Panc1 (cell line): ENCODE results near the gene RABGAP1. TPM values are rescaled to one million over a fixed set of nuclear protein-coding genes. Genes with fewer than 3 reads are reported as not detected.

Experiments used
- ATAC-seq: fragments of 200-7000 bp; cut with Tn5 transposase; 2 replicates; pipeline ENCODE4 v1.9.1; 2020; ENCODE audit warnings: mild to moderate bottlenecking, moderate library complexity
- BruUV-seq: library from RNA; stranded (reverse); fragments of 400-500 nt; replicated peaks from 2 replicates; lab custom pipeline; 2021; lab: Mats Ljungman, UMichigan
- CTCF ChIA-PET: fragments of 300-600 bp; sonication (Branson Sonifier 250); formaldehyde crosslinking; loops from one replicate; lab custom pipeline; 2022; ENCODE audit warnings: antibody characterized with exemption; lab: Charles Lee
- POLR2A ChIA-PET: fragments of 300-600 bp; sonication (Branson Sonifier 250); formaldehyde crosslinking; loops from one replicate; lab custom pipeline; 2022; ENCODE audit warnings: antibody characterized with exemption; lab: Charles Lee
- DNase-seq: peaks from one replicate; pipeline ENCODE4 v3.0.0-alpha.2; 2010; ENCODE audit warnings: low read depth, low spot score
- H3K27ac ChIP-seq: 2 replicates; pipeline ENCODE4 v1.5.1; 2011; ENCODE audit warnings: mild to moderate bottlenecking, low read length, inconsistent platforms
- H3K27me3 ChIP-seq: fragments of 200-500 bp; sonication (Bioruptor generic); 2 replicates; pipeline ENCODE4 v1.6.0; 2014; ENCODE audit warnings: low read length, inconsistent platforms; ENCODE audit not compliant: control insufficient read depth, insufficient read depth
- H3K36me3 ChIP-seq: fragments of 200-500 bp; sonication (Bioruptor generic); 2 replicates; pipeline ENCODE4 v1.5.1; 2014; ENCODE audit warnings: inconsistent platforms, mild to moderate bottlenecking, low read length, moderate library complexity; ENCODE audit not compliant: control insufficient read depth, insufficient read depth
- H3K4me1 ChIP-seq: 2 replicates; pipeline ENCODE4 v1.5.1; 2011; ENCODE audit warnings: inconsistent platforms, mild to moderate bottlenecking, low read length, moderate library complexity; ENCODE audit not compliant: control insufficient read depth, insufficient read depth
- H3K4me3 ChIP-seq, 2 experiments: 2 replicates each; pipeline ENCODE4 v1.5.1; 2011 to 2012; ENCODE audit warnings: low read depth in 2 of 2, low read length in 2 of 2, mild to moderate bottlenecking in 2 of 2, inconsistent platforms in 1 of 2, moderate library complexity in 1 of 2
- H3K9me3 ChIP-seq: fragments of 200-500 bp; sonication (Bioruptor generic); 2 replicates; pipeline ENCODE4 v1.5.1; 2014; ENCODE audit warnings: low read depth, mild to moderate bottlenecking, inconsistent platforms, low read length, moderate library complexity; ENCODE audit not compliant: control insufficient read depth, insufficient read depth
- POLR2AphosphoS5 ChIP-seq: IDR thresholded peaks from 2 replicates; pipeline ENCODE4 v1.6.1; 2012; ENCODE audit warnings: mild to moderate bottlenecking, low read depth, low read length, moderate library complexity
- SIN3A ChIP-seq: IDR thresholded peaks from 2 replicates; pipeline ENCODE4 v1.6.1; 2012; ENCODE audit warnings: low read depth, mild to moderate bottlenecking, low read length, moderate library complexity, borderline replicate concordance; ENCODE audit not compliant: insufficient read depth
- TCF7L2 ChIP-seq: IDR thresholded peaks from 2 replicates; pipeline ENCODE4 v1.6.1; 2011; ENCODE audit warnings: mild to moderate bottlenecking, low read depth, low read length, inconsistent platforms
- in situ Hi-C: cut with HindIII; loops from 2 replicates; pipeline ENCODE4 v1.10.0; 2016; ENCODE audit warnings: low sequenced_read_pairs, low pct_unique_long_range_greater_than_20kb
- intact Hi-C: fragments of 100-400 bp; cut with micrococcal nuclease; formaldehyde crosslinking; loops from one replicate; pipeline ENCODE4 v1.10.0; 2022; ENCODE audit not compliant: unreplicated experiment
- total RNA-seq: library from RNA; stranded (reverse); gene quantifications from one replicate; pipeline ENCODE4 v1.2.1, GENCODE V29; 2021; ENCODE audit not compliant: unreplicated experiment
- TF ChIP-seq, protein P1 (sequence below), 2 experiments: IDR thresholded peaks; 2 replicates each; pipeline ENCODE4 v1.6.1; 2011 to 2012; ENCODE audit warnings: low read depth in 2 of 2, control low read depth in 1 of 2, low read length in 1 of 2, mild to moderate bottlenecking in 1 of 2, moderate library complexity in 1 of 2; ENCODE audit not compliant: insufficient read depth in 1 of 2
- TF ChIP-seq, protein P2 (sequence below): fragments of 450-650 bp; IDR thresholded peaks from 2 replicates; pipeline ENCODE4 v1.5.1; 2017; ENCODE audit warnings: mild to moderate bottlenecking

Gene RABGAP1
- total RNA-seq, 1 experiment from 2014 or later, result 41.4 TPM

DNA sequence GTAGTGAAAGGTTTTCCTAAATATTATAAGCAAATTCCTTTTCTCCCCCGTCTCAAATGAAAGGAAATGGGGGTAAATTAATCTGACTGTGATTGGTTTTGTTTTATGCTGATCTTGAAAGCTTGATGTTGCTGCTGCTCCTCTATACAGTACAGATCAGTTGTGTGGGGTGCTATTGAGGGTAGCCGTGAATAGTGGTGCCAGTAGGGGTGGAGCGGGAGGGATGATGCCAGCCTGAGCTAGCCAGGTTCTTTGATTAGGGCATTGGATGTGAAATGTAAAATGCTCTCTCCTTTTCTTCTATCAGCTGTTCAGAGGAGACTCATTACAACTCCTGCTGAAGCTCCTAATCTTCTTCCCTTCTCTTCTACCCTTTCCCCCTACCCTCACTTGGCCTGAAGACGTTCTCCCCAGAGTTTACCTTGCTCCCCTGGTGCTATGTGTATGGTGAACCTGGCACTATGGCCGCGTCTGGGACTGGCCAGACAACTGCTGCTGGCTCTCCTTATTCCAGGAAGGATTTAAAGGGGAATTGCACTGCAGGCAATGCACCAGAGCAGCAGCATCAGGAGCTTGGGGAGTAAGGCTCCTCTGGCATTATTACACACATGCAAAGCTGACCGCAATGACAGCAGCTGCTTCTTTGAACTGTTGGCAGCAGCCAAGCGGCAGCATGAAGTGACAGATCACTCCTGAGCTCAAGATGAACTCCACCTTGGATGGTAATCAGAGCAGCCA is 93.2 kb downstream of the RABGAP1 start:
- no peaks in the 10 kb centered on the region for H3K27me3 ChIP-seq
- H3K4me3 ChIP-seq, result no peak overlapping the region
- no TSS peak for BruUV-seq
- in situ Hi-C loops (no loop called here), intact Hi-C loops (no loop called here)
- POLR2A ChIA-PET, result no interaction called here
- DNase-seq (no peak), ATAC-seq (no peak)
- H3K9me3 ChIP-seq, result no peaks in the 10 kb centered on the region
- H3K4me1 ChIP-seq, result no peaks in the 10 kb centered on the region
- H3K36me3 ChIP-seq, result peaks cover 6% of the 10 kb centered on the region; the same call in 1 of the 2 replicates
- no peak overlapping the region for H3K27ac ChIP-seq
- TF ChIP-seq POLR2AphosphoS5 (no peak), SIN3A (no peak), TCF7L2 (no peak)
- TF ChIP-seq, protein P1, sequence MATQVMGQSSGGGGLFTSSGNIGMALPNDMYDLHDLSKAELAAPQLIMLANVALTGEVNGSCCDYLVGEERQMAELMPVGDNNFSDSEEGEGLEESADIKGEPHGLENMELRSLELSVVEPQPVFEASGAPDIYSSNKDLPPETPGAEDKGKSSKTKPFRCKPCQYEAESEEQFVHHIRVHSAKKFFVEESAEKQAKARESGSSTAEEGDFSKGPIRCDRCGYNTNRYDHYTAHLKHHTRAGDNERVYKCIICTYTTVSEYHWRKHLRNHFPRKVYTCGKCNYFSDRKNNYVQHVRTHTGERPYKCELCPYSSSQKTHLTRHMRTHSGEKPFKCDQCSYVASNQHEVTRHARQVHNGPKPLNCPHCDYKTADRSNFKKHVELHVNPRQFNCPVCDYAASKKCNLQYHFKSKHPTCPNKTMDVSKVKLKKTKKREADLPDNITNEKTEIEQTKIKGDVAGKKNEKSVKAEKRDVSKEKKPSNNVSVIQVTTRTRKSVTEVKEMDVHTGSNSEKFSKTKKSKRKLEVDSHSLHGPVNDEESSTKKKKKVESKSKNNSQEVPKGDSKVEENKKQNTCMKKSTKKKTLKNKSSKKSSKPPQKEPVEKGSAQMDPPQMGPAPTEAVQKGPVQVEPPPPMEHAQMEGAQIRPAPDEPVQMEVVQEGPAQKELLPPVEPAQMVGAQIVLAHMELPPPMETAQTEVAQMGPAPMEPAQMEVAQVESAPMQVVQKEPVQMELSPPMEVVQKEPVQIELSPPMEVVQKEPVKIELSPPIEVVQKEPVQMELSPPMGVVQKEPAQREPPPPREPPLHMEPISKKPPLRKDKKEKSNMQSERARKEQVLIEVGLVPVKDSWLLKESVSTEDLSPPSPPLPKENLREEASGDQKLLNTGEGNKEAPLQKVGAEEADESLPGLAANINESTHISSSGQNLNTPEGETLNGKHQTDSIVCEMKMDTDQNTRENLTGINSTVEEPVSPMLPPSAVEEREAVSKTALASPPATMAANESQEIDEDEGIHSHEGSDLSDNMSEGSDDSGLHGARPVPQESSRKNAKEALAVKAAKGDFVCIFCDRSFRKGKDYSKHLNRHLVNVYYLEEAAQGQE (IDR thresholded peaks at IDR 0.05; ENCODE audit: insufficient read depth in 1 of 2, low read depth in 2 of 2, low read length in 1 of 2), result no peak
- TF ChIP-seq, protein P2, sequence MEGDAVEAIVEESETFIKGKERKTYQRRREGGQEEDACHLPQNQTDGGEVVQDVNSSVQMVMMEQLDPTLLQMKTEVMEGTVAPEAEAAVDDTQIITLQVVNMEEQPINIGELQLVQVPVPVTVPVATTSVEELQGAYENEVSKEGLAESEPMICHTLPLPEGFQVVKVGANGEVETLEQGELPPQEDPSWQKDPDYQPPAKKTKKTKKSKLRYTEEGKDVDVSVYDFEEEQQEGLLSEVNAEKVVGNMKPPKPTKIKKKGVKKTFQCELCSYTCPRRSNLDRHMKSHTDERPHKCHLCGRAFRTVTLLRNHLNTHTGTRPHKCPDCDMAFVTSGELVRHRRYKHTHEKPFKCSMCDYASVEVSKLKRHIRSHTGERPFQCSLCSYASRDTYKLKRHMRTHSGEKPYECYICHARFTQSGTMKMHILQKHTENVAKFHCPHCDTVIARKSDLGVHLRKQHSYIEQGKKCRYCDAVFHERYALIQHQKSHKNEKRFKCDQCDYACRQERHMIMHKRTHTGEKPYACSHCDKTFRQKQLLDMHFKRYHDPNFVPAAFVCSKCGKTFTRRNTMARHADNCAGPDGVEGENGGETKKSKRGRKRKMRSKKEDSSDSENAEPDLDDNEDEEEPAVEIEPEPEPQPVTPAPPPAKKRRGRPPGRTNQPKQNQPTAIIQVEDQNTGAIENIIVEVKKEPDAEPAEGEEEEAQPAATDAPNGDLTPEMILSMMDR, result no peak
- CTCF ChIA-PET, result no interaction called here

DNA sequence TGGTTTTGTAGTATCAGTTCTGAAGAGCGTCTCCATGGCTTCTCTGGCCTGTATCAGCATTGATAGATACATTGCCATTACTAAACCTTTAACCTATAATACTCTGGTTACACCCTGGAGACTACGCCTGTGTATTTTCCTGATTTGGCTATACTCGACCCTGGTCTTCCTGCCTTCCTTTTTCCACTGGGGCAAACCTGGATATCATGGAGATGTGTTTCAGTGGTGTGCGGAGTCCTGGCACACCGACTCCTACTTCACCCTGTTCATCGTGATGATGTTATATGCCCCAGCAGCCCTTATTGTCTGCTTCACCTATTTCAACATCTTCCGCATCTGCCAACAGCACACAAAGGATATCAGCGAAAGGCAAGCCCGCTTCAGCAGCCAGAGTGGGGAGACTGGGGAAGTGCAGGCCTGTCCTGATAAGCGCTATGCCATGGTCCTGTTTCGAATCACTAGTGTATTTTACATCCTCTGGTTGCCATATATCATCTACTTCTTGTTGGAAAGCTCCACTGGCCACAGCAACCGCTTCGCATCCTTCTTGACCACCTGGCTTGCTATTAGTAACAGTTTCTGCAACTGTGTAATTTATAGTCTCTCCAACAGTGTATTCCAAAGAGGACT is 94.2 kb downstream of the RABGAP1 start:
- BruUV-seq, result no TSS peak
- CTCF ChIA-PET, result no interaction called here

More for the DNA sequence above, 94.2 kb downstream of the RABGAP1 start:
- H3K9me3 ChIP-seq, result no peaks in the 10 kb centered on the region
- TF ChIP-seq, protein P2, result no peak
- TF ChIP-seq POLR2AphosphoS5 (no peak), TCF7L2 (no peak), SIN3A (no peak)
- TF ChIP-seq, protein P1 (IDR thresholded peaks at IDR 0.05; ENCODE audit: insufficient read depth in 1 of 2, low read depth in 2 of 2, low read length in 1 of 2), result no peak
- POLR2A ChIA-PET, result no interaction called here
- H3K36me3 ChIP-seq, result peaks cover under 1% of the 10 kb centered on the region; the same call in 1 of the 2 replicates
- H3K27me3 ChIP-seq, result no peaks in the 10 kb centered on the region
- in situ Hi-C loops (no loop called here), intact Hi-C loops (no loop called here)
- H3K27ac ChIP-seq, result no peak overlapping the region
- H3K4me3 ChIP-seq, result no peak overlapping the region
- ATAC-seq, result no peak
- H3K4me1 ChIP-seq, result no peaks in the 10 kb centered on the region
- DNase-seq, result no peak
